ENCODE measurements around the gene MED9. TPM values are rescaled to one million over a fixed set of nuclear protein-coding genes. Genes with fewer than 3 reads are reported as not detected.
A peak's percentile ranks its signal among the peaks of the same experiment; 100 is the strongest.

The MED9 gene
- total and polyA plus RNA-seq, 2 of the 8 experiments (the other 6 are each of a cell fraction or from before 2014, with no cell fraction given) = 15.8 to 19.7 TPM

DNA sequence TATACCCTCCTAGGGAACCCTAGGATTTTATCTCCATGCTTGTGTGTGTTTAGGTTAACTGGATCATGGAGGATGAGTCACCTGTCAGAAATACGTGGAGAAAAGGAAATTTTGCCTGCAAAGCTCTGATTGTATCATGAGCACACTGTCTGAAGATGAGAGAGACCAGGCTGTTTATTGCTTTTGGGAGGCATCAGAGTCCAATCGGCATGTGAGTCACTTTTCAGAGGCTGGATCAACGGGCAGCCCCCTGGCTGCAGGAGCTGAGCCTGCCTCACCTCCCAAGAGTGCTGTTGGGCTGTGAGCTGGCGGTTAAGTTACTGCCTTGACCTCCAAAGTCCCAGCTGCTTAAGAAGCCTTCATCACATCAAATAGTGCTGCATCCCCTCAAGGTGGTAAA is 41.5 kb upstream of the MED9 start:
- Histone ChIP-seq H3K27me3 (replicated peaks in 1 of 4; ENCODE audit: control insufficient read depth in 3 of 4, extremely low read depth in 1 of 4, insufficient read depth in 3 of 4, low read length in 3 of 4) (peaks cover 0 to 3% (median 0%) of the 10 kb centered on the region in 4 experiments; a peak in 2 of 7 replicates), H3K27ac (ENCODE audit: low read depth, low read length) (no peak overlapping the region), H3K23me2 (ENCODE audit: low read depth, low read length) (no peaks in the 10 kb centered on the region), H2BK20ac (ENCODE audit: low read length) (no peak overlapping the region), H3K18ac (ENCODE audit: extremely low read depth, low read length) (no peak overlapping the region), H3K79me1 (ENCODE audit: low read depth, low read length) (no peaks in the 10 kb centered on the region), H4K91ac (replicated peaks; ENCODE audit: insufficient read length, low read length) (no peak overlapping the region), H3K9ac (replicated peaks in 1 of 4; ENCODE audit: extremely low read depth in 1 of 4, low read depth in 3 of 4, low read length in 3 of 4) (no peak overlapping the region), H2BK12ac (ENCODE audit: low read depth, low read length) (no peak overlapping the region), H3K4me3 (ENCODE audit: extremely low read depth in 1 of 4, insufficient read depth in 2 of 4, low read depth in 3 of 4, low read length in 4 of 4) (no peak overlapping the region), H3K4me1 (replicated peaks in 1 of 4; ENCODE audit: control insufficient read depth in 3 of 4, insufficient read depth in 4 of 4, low read length in 3 of 4) (peaks cover 0 to 3% (median 1%) of the 10 kb centered on the region in 4 experiments; a peak in 2 of 7 replicates), H3K56ac (replicated peaks; ENCODE audit: insufficient read length, low read depth, low read length) (no peak overlapping the region), H3K4me2 (ENCODE audit: insufficient read depth in 1 of 2, low read depth in 2 of 2, low read length in 2 of 2) (no peak overlapping the region), H3K23ac (ENCODE audit: insufficient read length) (no peak overlapping the region), H2AFZ (ENCODE audit: low read length) (no peak overlapping the region), H2AK5ac (ENCODE audit: low read depth, low read length) (no peak overlapping the region), H2BK120ac (replicated peaks; ENCODE audit: low read depth, low read length) (no peak overlapping the region), H3K9me3 (ENCODE audit: insufficient read depth in 2 of 2, low read depth in 1 of 2, low read length in 1 of 2) (no peaks in the 10 kb centered on the region), H3K14ac (ENCODE audit: insufficient read length) (no peak overlapping the region), H2BK15ac (ENCODE audit: low read length) (no peak overlapping the region), H3K79me2 (ENCODE audit: control insufficient read depth in 1 of 2, insufficient read depth in 2 of 2, low read length in 2 of 2) (no peaks in the 10 kb centered on the region), H3K4ac (replicated peaks; ENCODE audit: insufficient read length, low read depth, low read length) (no peak overlapping the region), H2BK5ac (ENCODE audit: low read depth, low read length) (no peak overlapping the region), H3K36me3 (ENCODE audit: control insufficient read depth in 2 of 4, insufficient read depth in 4 of 4, low read length in 3 of 4) (no peaks in the 10 kb centered on the region), H4K5ac (ENCODE audit: insufficient read length, low read depth, low read length) (no peak overlapping the region), H4K20me1 (replicated peaks in 1 of 2; ENCODE audit: control insufficient read depth in 1 of 2, insufficient read depth in 2 of 2, low read length in 2 of 2) (no peaks in the 10 kb centered on the region), H4K8ac (ENCODE audit: extremely low read depth, insufficient read depth, low read length) (no peak overlapping the region; the same call in 1 of the 2 replicates)
- DNase-seq (ENCODE audit: low read depth in 1 of 2, low spot score in 2 of 2) = no peak
- TF ChIP-seq EP300 (IDR thresholded peaks at IDR 0.05; ENCODE audit: borderline replicate concordance in 1 of 2, low read depth in 2 of 2, low read length in 2 of 2) = no peak
- TF ChIP-seq, protein P1, sequence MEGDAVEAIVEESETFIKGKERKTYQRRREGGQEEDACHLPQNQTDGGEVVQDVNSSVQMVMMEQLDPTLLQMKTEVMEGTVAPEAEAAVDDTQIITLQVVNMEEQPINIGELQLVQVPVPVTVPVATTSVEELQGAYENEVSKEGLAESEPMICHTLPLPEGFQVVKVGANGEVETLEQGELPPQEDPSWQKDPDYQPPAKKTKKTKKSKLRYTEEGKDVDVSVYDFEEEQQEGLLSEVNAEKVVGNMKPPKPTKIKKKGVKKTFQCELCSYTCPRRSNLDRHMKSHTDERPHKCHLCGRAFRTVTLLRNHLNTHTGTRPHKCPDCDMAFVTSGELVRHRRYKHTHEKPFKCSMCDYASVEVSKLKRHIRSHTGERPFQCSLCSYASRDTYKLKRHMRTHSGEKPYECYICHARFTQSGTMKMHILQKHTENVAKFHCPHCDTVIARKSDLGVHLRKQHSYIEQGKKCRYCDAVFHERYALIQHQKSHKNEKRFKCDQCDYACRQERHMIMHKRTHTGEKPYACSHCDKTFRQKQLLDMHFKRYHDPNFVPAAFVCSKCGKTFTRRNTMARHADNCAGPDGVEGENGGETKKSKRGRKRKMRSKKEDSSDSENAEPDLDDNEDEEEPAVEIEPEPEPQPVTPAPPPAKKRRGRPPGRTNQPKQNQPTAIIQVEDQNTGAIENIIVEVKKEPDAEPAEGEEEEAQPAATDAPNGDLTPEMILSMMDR (IDR thresholded peaks at IDR 0.05; ENCODE audit: control extremely low read depth in 1 of 3, insufficient read depth in 1 of 3, low read depth in 1 of 3, low read length in 3 of 3) = peak in 1 of 3 experiments; percentile 21; a peak in 1 of 4 replicates
- WGBS, 2 experiments (ENCODE audit: extremely low coverage in 1 of 2, insufficient coverage in 1 of 2, insufficient read length in 1 of 2, insufficient replicate concordance in 2 of 2, low coverage in 1 of 2, low lambda C conversion rate in 2 of 2, missing lambda C conversion rate in 1 of 2) = 82% methylated on average over 4 of the region's 4 CpGs; no CpG with 5 or more reads in 1 of the 2 experiments
- ChIA-PET CTCF (ENCODE audit: partially characterized antibody) (interaction anchor here (1.2 to 4.6 kb wide), 8 partner anchors 10 to 484 kb away, joined by 3 to 22 read pairs (median 9); no protein-coding TSS in a partner anchor), POLR2A (ENCODE audit: partially characterized antibody) (interaction anchor here (0.6 kb wide), 1 partner anchor 18 kb away, joined by 3 read pairs; no protein-coding TSS in a partner anchor)
- no peak for FAIRE-seq
